Mucosa of gallbladder (tissue), 1 donor: ENCODE results near the gene CMIP. TPM values are rescaled to one million over a fixed set of nuclear protein-coding genes. Genes with fewer than 3 reads are reported as not detected.

Experiments used
- DNase-seq: peaks from one replicate; pipeline ENCODE4 v3.0.0-alpha.2; 2020; ENCODE audit warnings: low spot score
- total RNA-seq: library from RNA; stranded (reverse); gene quantifications from one replicate; pipeline ENCODE4 v1.2.1, GENCODE V29; 2021
- donor health status: DM: no; HTN: no; CAD: no.

Gene CMIP
- total RNA-seq, 1 donor from 2014 or later = 95.5 TPM

GRCh38 chr16:81551151-81551808, 106.7 kb downstream of the CMIP start:
- DNase-seq = no peak

- DNase-seq = peak; percentile 51
These were observed 107.3 kb downstream of the CMIP start for GRCh38 chr16:81551821-81552304.

GRCh38 chr16:81552743-81553079, 108.1 kb downstream of the CMIP start:
- no peak for DNase-seq

GRCh38 chr16:81553080-81553813, 108.6 kb downstream of the CMIP start:
- DNase-seq = no peak

GRCh38 chr16:81553814-81554675, 109.4 kb downstream of the CMIP start:
- DNase-seq = no peak

- no peak for DNase-seq
These were observed 110.4 kb downstream of the CMIP start for GRCh38 chr16:81554979-81555378.

GRCh38 chr16:81555660-81556059, 111.1 kb downstream of the CMIP start:
- no peak for DNase-seq

GRCh38 chr16:81556715-81557284, 112.2 kb downstream of the CMIP start:
- peak; percentile 55 for DNase-seq

GRCh38 chr16:81558077-81558443, 113.5 kb downstream of the CMIP start:
- no peak for DNase-seq

GRCh38 chr16:81558444-81559175, 114.0 kb downstream of the CMIP start:
- DNase-seq = peak; percentile 91

GRCh38 chr16:81560979-81561657, 116.5 kb downstream of the CMIP start:
- no peak for DNase-seq

- no peak for DNase-seq
These were observed 117.7 kb downstream of the CMIP start for GRCh38 chr16:81562174-81562849.

GRCh38 chr16:81562926-81563325, 118.3 kb downstream of the CMIP start:
- DNase-seq = no peak

GRCh38 chr16:81564421-81564911, 119.9 kb downstream of the CMIP start:
- DNase-seq = no peak

GRCh38 chr16:81565321-81566028, 120.9 kb downstream of the CMIP start:
- no peak for DNase-seq

GRCh38 chr16:81566086-81567007, 121.7 kb downstream of the CMIP start:
- DNase-seq = no peak

GRCh38 chr16:81567087-81567486, 122.5 kb downstream of the CMIP start:
- DNase-seq = no peak
